Activated naive CD8-positive, alpha-beta T cell treated with anti-CD3 and anti-CD28 coated beads, Interleukin-2, amount 50 U/mL, for 24 hours (primary cell): ENCODE results near the gene TUB.

Source experiments
- ATAC-seq: fragments of 150-1000 bp; cut with Tn5 transposase; one replicate; pipeline ENCODE4 v1.10.0; 2021
- DNase-seq: peaks from one replicate; pipeline ENCODE4 v3.0.0; 2021
- H3K27ac Mint-ChIP-seq: one replicate; pipeline ENCODE4 v1.8.0; 2021; ENCODE audit warnings: mild to moderate bottlenecking, mixed read lengths
- H3K27me3 Mint-ChIP-seq: one replicate; pipeline ENCODE4 v1.8.0; 2021; ENCODE audit warnings: mixed read lengths
- H3K36me3 Mint-ChIP-seq: one replicate; pipeline ENCODE4 v1.8.0; 2021; ENCODE audit warnings: low read depth, mixed read lengths
- H3K4me1 Mint-ChIP-seq: one replicate; pipeline ENCODE4 v1.8.0; 2021; ENCODE audit warnings: mixed read lengths
- H3K4me3 Mint-ChIP-seq: one replicate; pipeline ENCODE4 v1.8.0; 2021; ENCODE audit warnings: mild to moderate bottlenecking, moderate library complexity, mixed read lengths
- H3K9me3 Mint-ChIP-seq: one replicate; pipeline ENCODE4 v1.8.0; 2021; ENCODE audit warnings: mixed read lengths

TUB gene

DNA sequence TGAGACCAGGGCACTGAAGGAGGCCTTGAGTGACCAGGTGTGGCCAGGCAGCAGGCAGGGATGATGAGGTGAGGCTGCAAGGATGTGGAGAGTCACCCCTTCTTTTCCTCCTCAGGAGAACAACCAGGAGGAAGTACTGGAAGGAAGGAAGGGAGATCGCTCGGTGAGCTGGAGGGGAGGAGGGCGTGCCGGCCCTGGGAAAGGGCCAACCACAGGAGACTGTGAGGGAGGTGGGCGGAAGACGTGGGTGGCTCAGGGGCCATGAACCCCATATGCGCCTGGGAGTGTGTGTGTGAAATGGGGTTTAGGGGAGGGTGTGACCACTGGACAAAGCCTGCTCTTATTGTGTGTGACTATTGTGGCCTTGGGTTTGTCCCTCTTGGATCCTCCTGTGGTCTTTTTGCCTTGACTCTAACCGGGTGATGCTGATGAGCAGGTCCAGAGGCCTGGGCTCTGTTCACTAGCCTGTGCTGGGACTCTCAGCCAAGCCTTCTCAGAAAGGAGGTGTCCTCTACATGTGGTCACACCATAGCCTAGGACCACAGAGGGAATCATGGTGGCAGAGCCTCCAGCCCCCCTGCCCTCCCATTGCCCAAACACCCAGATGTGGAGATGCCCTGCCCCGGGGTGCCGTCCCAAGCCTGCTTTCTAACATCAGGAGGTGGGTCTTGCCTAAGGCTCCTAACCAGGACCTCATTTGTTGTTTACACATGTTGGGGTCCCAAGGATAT lies 41.3 kb upstream of the TUB start:
- H3K27me3 Mint-ChIP-seq: peaks cover 3% of the 10 kb centered on the region
- ATAC-seq (no peak), DNase-seq (no peak)
- no peaks in the 10 kb centered on the region for H3K4me1 Mint-ChIP-seq
- no peaks in the 10 kb centered on the region for H3K36me3 Mint-ChIP-seq
- H3K27ac Mint-ChIP-seq: no peak overlapping the region
- no peak overlapping the region for H3K4me3 Mint-ChIP-seq
- no peaks in the 10 kb centered on the region for H3K9me3 Mint-ChIP-seq

DNA sequence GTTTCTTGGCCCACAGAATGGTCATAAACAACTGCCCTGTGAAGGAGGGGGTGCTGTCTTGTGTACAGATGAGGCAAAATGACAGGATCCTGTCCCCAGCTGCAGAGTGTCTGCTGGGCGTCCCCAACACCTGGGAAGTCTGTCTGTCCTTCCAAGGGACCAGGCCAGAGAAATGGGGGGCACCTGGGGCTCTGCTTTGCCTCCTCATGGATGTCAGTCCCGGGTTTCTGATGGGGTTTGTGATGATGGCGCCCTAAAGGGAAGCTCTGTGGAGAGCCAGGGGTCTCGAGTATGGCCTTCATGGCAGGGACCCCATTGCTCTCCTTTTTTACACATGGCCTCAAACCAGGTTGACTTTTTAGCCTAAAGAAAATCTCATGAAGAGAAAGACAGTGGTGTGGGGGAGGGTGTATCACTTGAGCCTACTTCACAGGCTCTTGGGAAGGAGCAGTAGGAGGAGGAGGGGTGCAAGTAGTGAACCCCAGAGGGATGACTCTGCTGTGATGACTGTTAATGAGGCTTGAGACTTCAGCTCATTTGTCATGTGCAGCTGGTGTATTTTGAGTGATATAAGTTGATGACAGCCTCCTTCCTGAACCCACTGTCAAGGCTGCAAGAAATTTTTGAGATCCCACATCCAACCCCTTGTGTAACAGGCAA lies 40.6 kb upstream of the TUB start:
- H3K4me1 Mint-ChIP-seq: no peaks in the 10 kb centered on the region
- H3K9me3 Mint-ChIP-seq: no peaks in the 10 kb centered on the region
- H3K27ac Mint-ChIP-seq: no peak overlapping the region
- no peaks in the 10 kb centered on the region for H3K36me3 Mint-ChIP-seq
- ATAC-seq (no peak), DNase-seq (no peak)
- H3K4me3 Mint-ChIP-seq: no peak overlapping the region
- peaks cover 6% of the 10 kb centered on the region for H3K27me3 Mint-ChIP-seq

- DNase-seq (no peak), ATAC-seq (no peak)
- H3K9me3 Mint-ChIP-seq: no peaks in the 10 kb centered on the region
- no peaks in the 10 kb centered on the region for H3K36me3 Mint-ChIP-seq
- H3K4me3 Mint-ChIP-seq: no peak overlapping the region
- peaks cover 7% of the 10 kb centered on the region for H3K27me3 Mint-ChIP-seq
- no peak overlapping the region for H3K27ac Mint-ChIP-seq
- H3K4me1 Mint-ChIP-seq: no peaks in the 10 kb centered on the region
Observed at GRCh38 chr11:8040921-8041285, 40.1 kb upstream of the TUB start.

- Mint-ChIP-seq H3K4me3 (no peak overlapping the region), H3K27ac (no peak overlapping the region), H3K27me3 (peaks cover 12% of the 10 kb centered on the region), H3K9me3 (no peaks in the 10 kb centered on the region), H3K4me1 (no peaks in the 10 kb centered on the region), H3K36me3 (no peaks in the 10 kb centered on the region)
- DNase-seq (no peak), ATAC-seq (no peak)
Observed at GRCh38 chr11:8041576-8041975, 39.4 kb upstream of the TUB start.

GRCh38 chr11:8043756-8044155 lies 37.3 kb upstream of the TUB start:
- Mint-ChIP-seq H3K4me3 (no peak overlapping the region), H3K4me1 (no peaks in the 10 kb centered on the region), H3K27me3 (peaks cover 15% of the 10 kb centered on the region), H3K27ac (no peak overlapping the region), H3K9me3 (no peaks in the 10 kb centered on the region), H3K36me3 (no peaks in the 10 kb centered on the region)
- DNase-seq (no peak), ATAC-seq (no peak)

- Mint-ChIP-seq H3K4me1 (no peaks in the 10 kb centered on the region), H3K36me3 (no peaks in the 10 kb centered on the region), H3K9me3 (no peaks in the 10 kb centered on the region), H3K27ac (no peak overlapping the region), H3K4me3 (no peak overlapping the region), H3K27me3 (peaks cover 17% of the 10 kb centered on the region)
- ATAC-seq: no peak
- DNase-seq: no peak
Observed at GRCh38 chr11:8045839-8046238, 35.2 kb upstream of the TUB start.

DNA sequence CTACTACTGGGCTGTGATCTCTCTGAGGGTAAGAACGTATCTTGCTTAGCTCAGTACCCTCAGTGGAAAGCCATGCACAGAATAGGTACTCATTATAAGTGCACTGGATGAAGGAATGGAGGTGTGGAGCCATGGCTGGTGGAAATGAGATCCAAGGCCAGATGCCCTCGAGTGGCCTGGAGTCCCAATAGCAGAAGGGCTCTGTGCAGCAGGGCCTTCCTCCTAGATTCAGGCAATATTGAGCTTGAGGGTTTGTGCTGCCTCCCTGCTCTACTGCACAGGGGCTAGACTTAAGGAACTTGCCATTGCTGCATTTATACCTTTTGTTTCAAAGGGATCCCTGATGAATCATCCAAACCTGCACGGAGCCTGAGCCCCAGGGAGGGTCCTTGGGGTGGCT lies 33.6 kb upstream of the TUB start:
- Mint-ChIP-seq H3K4me3 (no peak overlapping the region), H3K9me3 (no peaks in the 10 kb centered on the region), H3K4me1 (no peaks in the 10 kb centered on the region), H3K27me3 (peaks cover 17% of the 10 kb centered on the region), H3K27ac (no peak overlapping the region), H3K36me3 (no peaks in the 10 kb centered on the region)
- no peak for ATAC-seq
- no peak for DNase-seq

GRCh38 chr11:8049084-8049483 lies 31.9 kb upstream of the TUB start:
- Mint-ChIP-seq H3K4me1 (no peaks in the 10 kb centered on the region), H3K27me3 (peaks cover 17% of the 10 kb centered on the region), H3K27ac (no peak overlapping the region), H3K4me3 (no peak overlapping the region), H3K36me3 (no peaks in the 10 kb centered on the region), H3K9me3 (no peaks in the 10 kb centered on the region)
- DNase-seq (no peak), ATAC-seq (no peak)

GRCh38 chr11:8055091-8055835 lies 25.7 kb upstream of the TUB start:
- H3K36me3 Mint-ChIP-seq: no peaks in the 10 kb centered on the region
- no peaks in the 10 kb centered on the region for H3K9me3 Mint-ChIP-seq
- DNase-seq: no peak
- no peak for ATAC-seq
- H3K27me3 Mint-ChIP-seq: peaks cover 8% of the 10 kb centered on the region
- peaks cover 7% of the 10 kb centered on the region for H3K4me1 Mint-ChIP-seq
- no peak overlapping the region for H3K27ac Mint-ChIP-seq
- H3K4me3 Mint-ChIP-seq: no peak overlapping the region

- Mint-ChIP-seq H3K4me3 (no peak overlapping the region), H3K36me3 (no peaks in the 10 kb centered on the region), H3K27ac (no peak overlapping the region), H3K4me1 (peaks cover 7% of the 10 kb centered on the region), H3K27me3 (peaks cover 4% of the 10 kb centered on the region), H3K9me3 (no peaks in the 10 kb centered on the region)
- ATAC-seq (no peak), DNase-seq (no peak)
Observed at GRCh38 chr11:8055836-8056526, 25.0 kb upstream of the TUB start.

- no peaks in the 10 kb centered on the region for H3K9me3 Mint-ChIP-seq
- no peak overlapping the region for H3K4me3 Mint-ChIP-seq
- H3K27ac Mint-ChIP-seq: no peak overlapping the region
- no peaks in the 10 kb centered on the region for H3K36me3 Mint-ChIP-seq
- H3K4me1 Mint-ChIP-seq: peaks cover 7% of the 10 kb centered on the region
- no peak for ATAC-seq
- no peak for DNase-seq
- H3K27me3 Mint-ChIP-seq: peaks cover 3% of the 10 kb centered on the region
Observed at GRCh38 chr11:8056810-8057463, 24.1 kb upstream of the TUB start.

DNA sequence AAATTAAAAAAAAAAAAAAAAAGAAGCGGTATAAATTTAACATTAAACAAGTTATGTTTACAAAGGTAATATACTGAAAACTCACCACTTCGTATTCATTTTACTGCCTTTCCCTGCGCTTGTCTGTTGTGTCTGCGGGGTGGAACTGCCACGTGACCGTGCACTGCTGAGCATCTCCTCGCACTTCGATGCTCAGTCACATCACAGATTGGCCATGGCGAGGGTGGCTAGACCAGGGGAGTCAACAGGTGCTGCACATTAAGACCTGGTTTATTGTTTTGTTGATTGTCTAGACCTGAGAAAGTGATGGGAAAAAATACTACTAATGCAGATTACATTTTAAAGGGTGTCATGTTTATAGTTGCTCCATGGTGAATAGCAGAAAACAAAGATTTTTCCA lies 22.8 kb upstream of the TUB start:
- Mint-ChIP-seq H3K36me3 (no peaks in the 10 kb centered on the region), H3K27me3 (peaks cover 3% of the 10 kb centered on the region), H3K4me1 (peaks cover 7% of the 10 kb centered on the region), H3K4me3 (no peak overlapping the region), H3K27ac (no peak overlapping the region), H3K9me3 (no peaks in the 10 kb centered on the region)
- no peak for DNase-seq
- no peak for ATAC-seq

DNA sequence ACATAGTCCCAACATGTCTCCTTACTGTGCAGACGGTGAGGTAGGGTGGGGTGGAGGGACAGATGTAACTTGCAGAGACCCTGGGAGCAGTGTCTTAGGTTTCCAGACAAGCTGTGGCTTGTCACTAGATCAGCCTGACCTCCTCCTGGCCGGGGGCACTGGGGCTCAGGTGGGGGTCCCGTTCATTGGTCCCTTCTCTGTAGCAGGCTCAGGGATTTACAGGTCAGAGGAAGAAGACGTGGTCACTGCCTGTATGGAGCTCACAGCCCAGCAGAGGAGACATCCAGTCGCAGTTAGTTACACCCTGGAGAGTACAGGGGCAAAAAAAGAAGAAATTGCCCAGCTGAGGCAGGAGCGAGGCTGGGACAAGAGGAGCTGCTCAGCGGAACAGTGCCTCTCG lies 22.0 kb upstream of the TUB start:
- peaks cover 3% of the 10 kb centered on the region for H3K27me3 Mint-ChIP-seq
- ATAC-seq: no peak
- H3K4me1 Mint-ChIP-seq: peaks cover 7% of the 10 kb centered on the region
- H3K27ac Mint-ChIP-seq: no peak overlapping the region
- DNase-seq: no peak
- H3K9me3 Mint-ChIP-seq: no peaks in the 10 kb centered on the region
- H3K4me3 Mint-ChIP-seq: no peak overlapping the region
- no peaks in the 10 kb centered on the region for H3K36me3 Mint-ChIP-seq

- DNase-seq (no peak), ATAC-seq (no peak)
- Mint-ChIP-seq H3K27me3 (peaks cover 3% of the 10 kb centered on the region), H3K9me3 (no peaks in the 10 kb centered on the region), H3K4me1 (peaks cover 7% of the 10 kb centered on the region), H3K36me3 (no peaks in the 10 kb centered on the region), H3K27ac (no peak overlapping the region), H3K4me3 (no peak overlapping the region)
Observed at GRCh38 chr11:8059571-8060011, 21.4 kb upstream of the TUB start.
